Activated CD8-positive, alpha-beta memory T cell treated with anti-CD3 and anti-CD28 coated beads, Interleukin-2, amount 10 ng/mL, durations not matched to agents 7 days and 5 days (primary cell): ENCODE results near the gene CEP164. TPM values are rescaled to one million over a fixed set of nuclear protein-coding genes. Genes with fewer than 3 reads are reported as not detected.
"Not testable (repeated sequence)": the region's sequence is repeated elsewhere in the genome, so short reads cannot be mapped to it uniquely, and the experiment has no call there.

ENCODE experiments used
- ATAC-seq: fragments of 150-1000 bp; cut with Tn5 transposase; one replicate; pipeline ENCODE4 v1.10.0; 2021; ENCODE audit warnings: moderate library complexity
- CTCF ChIA-PET: fragments of 350-600 bp; sonication (Branson Sonifier 250); formaldehyde crosslinking; loops from one replicate; lab custom pipeline; 2021; ENCODE audit warnings: antibody characterized with exemption; lab: Charles Lee
- DNase-seq: peaks from one replicate; pipeline ENCODE4 v3.0.0-alpha.2; 2020
- H3K27ac Mint-ChIP-seq: one replicate; pipeline ENCODE4 v1.8.0; 2021; ENCODE audit warnings: mild to moderate bottlenecking, mixed read lengths
- H3K27me3 Mint-ChIP-seq: one replicate; pipeline ENCODE4 v1.8.0; 2021; ENCODE audit warnings: mixed read lengths
- H3K36me3 Mint-ChIP-seq: one replicate; pipeline ENCODE4 v1.8.0; 2021; ENCODE audit warnings: mild to moderate bottlenecking, mixed read lengths
- H3K4me1 Mint-ChIP-seq: one replicate; pipeline ENCODE4 v1.8.0; 2021; ENCODE audit warnings: mixed read lengths
- H3K4me3 Mint-ChIP-seq: one replicate; pipeline ENCODE4 v1.8.0; 2021; ENCODE audit warnings: mild to moderate bottlenecking, moderate library complexity, mixed read lengths
- H3K9me3 Mint-ChIP-seq: one replicate; pipeline ENCODE4 v1.8.0; 2022; ENCODE audit warnings: low read depth, mixed read lengths
- total RNA-seq, 2 experiments: library from RNA; stranded (reverse); gene quantifications; one replicate each; pipeline ENCODE4 v1.2.3, GENCODE V29; 2021

Gene CEP164
- total RNA-seq, 2 experiments from 2014 or later: 36.0 to 38.6 TPM

DNA sequence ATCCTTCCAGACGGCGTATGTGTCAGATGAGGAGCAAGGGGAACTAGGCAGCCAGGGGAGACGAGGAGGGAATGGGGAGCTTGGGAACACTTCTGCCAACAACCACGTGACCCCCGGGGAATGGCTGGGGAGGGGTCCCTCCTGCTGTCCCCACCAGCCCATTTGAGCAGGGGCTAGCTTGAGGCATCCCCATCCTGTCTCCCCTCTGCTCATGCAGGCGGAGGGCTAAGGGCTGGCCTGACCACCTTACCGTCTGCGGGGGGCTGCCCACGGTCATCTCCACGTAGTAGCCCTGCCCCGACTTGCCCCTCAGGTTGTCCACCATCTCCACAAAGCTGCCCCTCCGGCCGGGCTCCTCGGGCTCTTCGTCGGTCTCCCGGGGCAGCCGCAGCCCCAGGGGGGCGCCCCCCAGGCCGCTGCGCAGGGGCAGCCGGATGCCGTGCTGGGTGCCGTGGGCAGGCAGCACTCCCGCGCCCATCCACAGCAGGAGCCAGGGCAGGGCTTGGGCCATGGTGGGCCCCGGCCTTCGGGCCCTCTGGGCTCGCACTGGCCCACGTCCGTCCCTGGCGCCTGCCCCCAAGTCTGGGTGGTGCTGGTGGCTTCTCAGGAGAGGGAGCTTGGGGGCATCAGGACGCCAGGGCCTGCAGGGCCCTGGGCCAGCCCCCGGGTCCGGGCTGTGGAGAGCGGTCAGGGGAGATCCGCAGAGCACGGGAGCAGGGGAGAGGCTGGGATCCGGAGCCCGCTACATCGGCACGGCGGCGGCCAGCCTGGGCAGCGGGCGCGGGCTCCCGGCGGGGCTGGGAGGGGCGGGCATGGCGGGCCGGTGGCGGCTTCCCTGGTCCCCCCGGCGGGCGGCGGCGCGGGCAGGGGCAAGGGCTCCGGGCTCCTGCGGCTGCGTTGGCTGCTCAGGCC lies 12.1 kb upstream of the CEP164 start:
- DNase-seq (no peak), ATAC-seq (peak; percentile 75)
- H3K9me3 Mint-ChIP-seq: no peaks in the 10 kb centered on the region
- peaks cover 50% of the 10 kb centered on the region for H3K27me3 Mint-ChIP-seq
- H3K27ac Mint-ChIP-seq: no peak overlapping the region
- no peaks in the 10 kb centered on the region for H3K36me3 Mint-ChIP-seq
- CTCF ChIA-PET: interaction anchor here (1.1 to 1.6 kb wide), 2 partner anchors 32 to 89 kb away, joined by 3 read pairs; no protein-coding TSS in a partner anchor
- H3K4me1 Mint-ChIP-seq: peaks cover 8% of the 10 kb centered on the region
- H3K4me3 Mint-ChIP-seq: peak overlapping the region; percentile 38

GRCh38 chr11:117316197-117316961 lies 11.3 kb upstream of the CEP164 start, which contains the start of gene BACE1:
Gene BACE1, minus strand, starts transcription at chr11:117316256. Its CDS starts 461 bp downstream, at chr11:117315795.
- H3K27me3 Mint-ChIP-seq: peaks cover 50% of the 10 kb centered on the region
- H3K36me3 Mint-ChIP-seq: no peaks in the 10 kb centered on the region
- H3K4me3 Mint-ChIP-seq: peak within 1 kb of the TSS; percentile 38
- peaks cover 8% of the 10 kb centered on the region for H3K4me1 Mint-ChIP-seq
- no peak within 1 kb of the TSS for H3K27ac Mint-ChIP-seq
- CTCF ChIA-PET: interaction anchor here (1.1 to 1.6 kb wide), 3 partner anchors 15 to 90 kb away, joined by 3 read pairs; no protein-coding TSS in a partner anchor
- H3K9me3 Mint-ChIP-seq: no peaks in the 10 kb centered on the region
- DNase-seq (no peak), ATAC-seq (peak; percentile 34)

GRCh38 chr11:117318738-117319137 lies 8.9 kb upstream of the CEP164 start:
- no peak for ATAC-seq
- no peak overlapping the region for H3K4me3 Mint-ChIP-seq
- DNase-seq: no peak
- no peaks in the 10 kb centered on the region for H3K36me3 Mint-ChIP-seq
- H3K4me1 Mint-ChIP-seq: peaks cover 8% of the 10 kb centered on the region
- CTCF ChIA-PET: interaction anchor here (0.7 kb wide), 1 partner anchor 36 kb away, joined by 3 read pairs; no protein-coding TSS in a partner anchor
- H3K27ac Mint-ChIP-seq: no peak overlapping the region
- peaks cover 52% of the 10 kb centered on the region for H3K27me3 Mint-ChIP-seq
- no peaks in the 10 kb centered on the region for H3K9me3 Mint-ChIP-seq

DNA sequence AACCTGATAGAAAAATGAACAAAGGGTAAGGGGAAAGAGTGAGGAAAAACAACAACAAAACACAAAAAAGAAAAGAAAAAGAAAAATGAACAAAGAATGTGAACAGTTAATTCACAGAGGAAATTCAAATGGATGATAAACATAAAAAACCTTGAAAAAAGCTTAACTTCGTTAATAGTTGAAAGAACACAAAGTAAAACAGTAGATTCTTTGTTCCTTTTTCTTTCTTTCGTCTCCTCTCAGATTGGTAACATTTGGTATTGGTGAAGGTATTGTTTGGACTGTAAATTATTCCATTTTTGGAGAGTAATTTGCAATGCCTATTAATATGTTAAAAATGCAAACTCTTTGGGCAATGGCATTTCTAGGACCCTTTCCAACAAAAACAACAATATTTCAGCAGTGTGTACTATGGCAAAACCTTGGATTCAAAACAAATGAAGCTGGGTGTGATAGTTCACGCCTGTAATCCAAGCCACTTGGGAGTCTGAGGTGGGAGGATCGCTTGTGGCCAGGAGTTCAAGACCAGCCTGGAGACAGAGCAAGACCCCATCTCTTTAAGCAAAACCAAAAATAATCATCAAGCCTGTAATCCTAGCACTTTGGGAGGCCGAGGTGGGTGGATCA lies 8.3 kb upstream of the CEP164 start:
- H3K27me3 Mint-ChIP-seq: peaks cover 49% of the 10 kb centered on the region
- CTCF ChIA-PET: interaction anchor here (0.7 to 1.6 kb wide), 2 partner anchors 12 to 36 kb away, joined by 3 to 4 read pairs; no protein-coding TSS in a partner anchor

DNA sequence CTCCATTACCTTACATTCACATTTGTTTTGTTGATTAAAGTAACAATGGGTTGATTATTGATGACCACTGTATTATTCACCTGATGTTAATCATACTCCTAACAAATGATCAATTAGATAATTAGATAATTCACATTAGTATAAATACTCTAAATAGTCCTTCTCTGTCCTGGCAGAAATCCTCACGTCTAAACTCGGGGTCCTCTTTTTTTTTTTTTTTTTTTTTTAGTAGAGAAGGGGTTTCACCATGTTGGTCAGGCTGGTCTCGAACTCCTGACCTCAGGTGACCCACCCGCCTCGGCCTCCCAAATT lies 443 bp upstream of the CEP164 start:
- ATAC-seq, H3K27ac Mint-ChIP-seq, H3K4me1 Mint-ChIP-seq, DNase-seq, H3K36me3 Mint-ChIP-seq, H3K9me3 Mint-ChIP-seq, H3K27me3 Mint-ChIP-seq: not testable (repeated sequence)
- H3K4me3 Mint-ChIP-seq: peak overlapping the region; percentile 57
- CTCF ChIA-PET: interaction anchor here (0.8 to 2.1 kb wide), 4 partner anchors 88 to 536 kb away, joined by 3 to 12 read pairs (median 6); partner anchors contain the start of genes APOA5 and PCSK7

More for the DNA sequence above, 8.3 kb upstream of the CEP164 start:
- Mint-ChIP-seq H3K4me1 (peaks cover 8% of the 10 kb centered on the region), H3K4me3 (no peak overlapping the region), H3K36me3 (no peaks in the 10 kb centered on the region), H3K27ac (no peak overlapping the region), H3K9me3 (no peaks in the 10 kb centered on the region)
- no peak for ATAC-seq
- no peak for DNase-seq

GRCh38 chr11:117328375-117329010 lies 839 bp downstream of the CEP164 start:
- peak; percentile 4 for ATAC-seq
- CTCF ChIA-PET: interaction anchor here (0.8 to 2.1 kb wide), 5 partner anchors 25 to 101 kb away, joined by 3 to 12 read pairs (median 5); partner anchors contain the start of gene PCSK7
- Mint-ChIP-seq H3K36me3 (no peaks in the 10 kb centered on the region), H3K4me1 (peaks cover 7% of the 10 kb centered on the region), H3K27ac (no peak overlapping the region), H3K9me3 (no peaks in the 10 kb centered on the region), H3K4me3 (no peak overlapping the region), H3K27me3 (peaks cover 4% of the 10 kb centered on the region)
- no peak for DNase-seq

DNA sequence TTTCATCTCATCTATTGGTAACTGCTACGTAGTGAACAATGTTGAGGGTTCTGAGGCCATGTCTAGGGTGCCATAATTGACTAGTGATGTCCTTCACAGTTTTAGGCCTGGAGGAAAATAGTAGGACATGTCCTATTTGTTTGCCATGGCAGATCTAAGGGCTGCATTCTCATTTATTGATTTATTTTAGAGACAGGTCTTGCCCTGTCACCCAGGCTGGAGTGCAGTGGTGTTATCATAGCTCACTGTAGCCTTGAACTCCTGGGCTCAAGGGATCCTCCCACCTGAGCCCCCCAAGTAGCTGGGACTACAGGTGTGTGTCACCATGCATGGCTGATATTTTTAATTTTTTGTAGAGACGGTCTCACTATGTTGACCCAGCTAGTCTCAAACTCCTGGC lies 5.2 kb downstream of the CEP164 start:
- no peaks in the 10 kb centered on the region for H3K9me3 Mint-ChIP-seq
- no peak overlapping the region for H3K27ac Mint-ChIP-seq
- no peaks in the 10 kb centered on the region for H3K27me3 Mint-ChIP-seq
- DNase-seq (no peak), ATAC-seq (no peak)
- peaks cover 4% of the 10 kb centered on the region for H3K4me1 Mint-ChIP-seq
- CTCF ChIA-PET: interaction anchor here (1.5 kb wide), 1 partner anchor 10 kb away, joined by 3 read pairs; no protein-coding TSS in a partner anchor
- peaks cover 5% of the 10 kb centered on the region for H3K36me3 Mint-ChIP-seq
- H3K4me3 Mint-ChIP-seq: no peak overlapping the region

- Mint-ChIP-seq H3K36me3 (peaks cover 5% of the 10 kb centered on the region), H3K4me1 (peaks cover 4% of the 10 kb centered on the region), H3K27me3 (no peaks in the 10 kb centered on the region), H3K9me3 (no peaks in the 10 kb centered on the region), H3K4me3 (no peak overlapping the region), H3K27ac (no peak overlapping the region)
- no peak for DNase-seq
- ATAC-seq: no peak
- CTCF ChIA-PET: interaction anchor here (1.5 kb wide), 1 partner anchor 11 kb away, joined by 3 read pairs; no protein-coding TSS in a partner anchor
Observed at GRCh38 chr11:117333917-117334316, 6.3 kb downstream of the CEP164 start.

GRCh38 chr11:117334896-117335295 lies 7.2 kb downstream of the CEP164 start:
- ATAC-seq: no peak
- Mint-ChIP-seq H3K9me3 (no peaks in the 10 kb centered on the region), H3K27ac (no peak overlapping the region), H3K4me1 (peaks cover 3% of the 10 kb centered on the region), H3K36me3 (peaks cover 5% of the 10 kb centered on the region), H3K27me3 (no peaks in the 10 kb centered on the region), H3K4me3 (no peak overlapping the region)
- DNase-seq: no peak
- CTCF ChIA-PET: interaction anchor here (1.4 kb wide), 1 partner anchor 17 kb away, joined by 3 read pairs; no protein-coding TSS in a partner anchor

DNA sequence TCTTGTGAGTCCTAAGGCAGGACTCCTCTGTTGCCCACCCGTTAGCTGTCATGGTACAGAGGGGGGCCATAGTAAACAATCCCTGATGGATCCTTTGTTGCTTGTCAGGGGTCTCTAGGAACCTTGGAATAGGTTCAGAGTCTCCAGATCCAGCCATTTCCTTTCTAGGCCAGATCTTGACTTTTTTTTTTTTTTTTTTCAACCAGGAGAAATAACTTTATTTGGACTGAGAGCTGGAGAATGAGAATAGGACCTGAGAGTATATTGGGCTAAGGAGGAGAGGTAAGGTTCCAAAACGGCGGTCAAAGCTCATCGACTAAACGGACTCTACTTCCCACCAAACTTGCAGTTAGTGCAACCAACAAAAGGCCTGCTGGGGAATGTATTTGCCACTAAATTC lies 7.7 kb downstream of the CEP164 start:
- H3K4me3 Mint-ChIP-seq: no peak overlapping the region
- CTCF ChIA-PET: interaction anchor here (0.6 to 1.4 kb wide), 2 partner anchors 16 to 91 kb away, joined by 3 read pairs; no protein-coding TSS in a partner anchor
- no peak overlapping the region for H3K27ac Mint-ChIP-seq
- ATAC-seq: no peak
- peaks cover 7% of the 10 kb centered on the region for H3K36me3 Mint-ChIP-seq
- no peak for DNase-seq
- H3K9me3 Mint-ChIP-seq: no peaks in the 10 kb centered on the region
- no peaks in the 10 kb centered on the region for H3K4me1 Mint-ChIP-seq
- no peaks in the 10 kb centered on the region for H3K27me3 Mint-ChIP-seq

DNA sequence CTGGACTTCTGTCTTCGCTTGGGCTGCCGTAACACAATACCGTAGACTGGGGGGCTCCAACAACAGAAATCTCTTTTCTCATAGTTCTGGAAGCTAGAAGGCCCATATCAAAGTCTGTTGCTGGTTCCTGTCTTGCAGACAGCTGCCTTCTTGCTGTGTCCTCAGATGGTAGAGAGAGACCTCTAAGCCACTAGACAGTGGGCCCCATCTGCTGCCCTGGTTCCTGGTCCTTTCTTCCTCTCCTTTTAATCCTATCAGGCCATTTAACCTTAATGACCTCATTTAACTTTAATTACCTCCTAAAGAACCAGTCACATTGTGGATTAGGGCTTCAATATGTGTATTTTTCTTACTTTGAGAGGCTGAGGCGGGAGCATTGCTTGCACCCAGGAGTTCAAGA lies 9.4 kb downstream of the CEP164 start:
- ATAC-seq (no peak), DNase-seq (no peak)
- Mint-ChIP-seq H3K27ac (no peak overlapping the region), H3K4me1 (no peaks in the 10 kb centered on the region), H3K4me3 (no peak overlapping the region), H3K36me3 (peaks cover 9% of the 10 kb centered on the region), H3K27me3 (no peaks in the 10 kb centered on the region), H3K9me3 (no peaks in the 10 kb centered on the region)
- CTCF ChIA-PET: no interaction called here

- no peaks in the 10 kb centered on the region for H3K9me3 Mint-ChIP-seq
- H3K4me1 Mint-ChIP-seq: no peaks in the 10 kb centered on the region
Observed at GRCh38 chr11:117345039-117345438, 17.4 kb downstream of the CEP164 start.

More at GRCh38 chr11:117345039-117345438, 17.4 kb downstream of the CEP164 start:
- no peak overlapping the region for H3K4me3 Mint-ChIP-seq
- H3K36me3 Mint-ChIP-seq: peaks cover 26% of the 10 kb centered on the region
- DNase-seq: no peak
- ATAC-seq: no peak
- H3K27ac Mint-ChIP-seq: no peak overlapping the region
- CTCF ChIA-PET: no interaction called here
- no peaks in the 10 kb centered on the region for H3K27me3 Mint-ChIP-seq
